GM12864 (cell line): Measurements from ENCODE around the gene NFAM1.

Experiments used
- DNase-seq: peaks from one replicate; pipeline ENCODE4 v3.0.0-alpha.2; 2011; ENCODE audit warnings: low read depth
- H3K4me3 ChIP-seq: 2 replicates; pipeline ENCODE4 v1.5.1; 2011; ENCODE audit warnings: mild to moderate bottlenecking, low read depth, low read length, control low read depth
- TF ChIP-seq, protein P1 (sequence below): IDR thresholded peaks from 2 replicates; pipeline ENCODE4 v1.5.1; 2011; ENCODE audit warnings: low read depth, mild to moderate bottlenecking, moderate library complexity, low read length, control low read depth, inconsistent platforms; ENCODE audit errors: missing control alignments

Gene NFAM1

DNA sequence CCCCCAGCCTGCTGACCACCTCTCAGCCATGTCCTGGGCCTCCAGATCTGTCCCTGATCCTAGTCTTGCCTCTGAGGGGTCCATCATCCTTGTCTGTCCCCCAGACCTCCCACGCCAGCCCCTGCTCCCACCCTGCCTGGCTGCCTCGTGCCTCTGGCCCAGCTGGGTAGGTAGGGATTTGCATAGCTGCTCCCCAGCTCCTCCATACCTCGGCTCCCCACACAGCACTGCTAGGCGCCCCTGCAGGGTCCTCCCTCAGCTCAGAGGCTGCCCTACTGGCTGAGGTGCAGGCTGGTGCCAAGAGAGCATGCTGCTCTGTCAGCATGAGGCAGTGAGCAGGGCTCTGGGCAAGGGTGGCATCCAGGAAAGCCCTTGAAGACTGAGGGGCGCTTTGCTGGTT is 47.7 kb downstream of the NFAM1 start:
- no peak overlapping the region for H3K4me3 ChIP-seq
- TF ChIP-seq, protein P1, sequence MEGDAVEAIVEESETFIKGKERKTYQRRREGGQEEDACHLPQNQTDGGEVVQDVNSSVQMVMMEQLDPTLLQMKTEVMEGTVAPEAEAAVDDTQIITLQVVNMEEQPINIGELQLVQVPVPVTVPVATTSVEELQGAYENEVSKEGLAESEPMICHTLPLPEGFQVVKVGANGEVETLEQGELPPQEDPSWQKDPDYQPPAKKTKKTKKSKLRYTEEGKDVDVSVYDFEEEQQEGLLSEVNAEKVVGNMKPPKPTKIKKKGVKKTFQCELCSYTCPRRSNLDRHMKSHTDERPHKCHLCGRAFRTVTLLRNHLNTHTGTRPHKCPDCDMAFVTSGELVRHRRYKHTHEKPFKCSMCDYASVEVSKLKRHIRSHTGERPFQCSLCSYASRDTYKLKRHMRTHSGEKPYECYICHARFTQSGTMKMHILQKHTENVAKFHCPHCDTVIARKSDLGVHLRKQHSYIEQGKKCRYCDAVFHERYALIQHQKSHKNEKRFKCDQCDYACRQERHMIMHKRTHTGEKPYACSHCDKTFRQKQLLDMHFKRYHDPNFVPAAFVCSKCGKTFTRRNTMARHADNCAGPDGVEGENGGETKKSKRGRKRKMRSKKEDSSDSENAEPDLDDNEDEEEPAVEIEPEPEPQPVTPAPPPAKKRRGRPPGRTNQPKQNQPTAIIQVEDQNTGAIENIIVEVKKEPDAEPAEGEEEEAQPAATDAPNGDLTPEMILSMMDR = no peak
- no peak for DNase-seq

DNA sequence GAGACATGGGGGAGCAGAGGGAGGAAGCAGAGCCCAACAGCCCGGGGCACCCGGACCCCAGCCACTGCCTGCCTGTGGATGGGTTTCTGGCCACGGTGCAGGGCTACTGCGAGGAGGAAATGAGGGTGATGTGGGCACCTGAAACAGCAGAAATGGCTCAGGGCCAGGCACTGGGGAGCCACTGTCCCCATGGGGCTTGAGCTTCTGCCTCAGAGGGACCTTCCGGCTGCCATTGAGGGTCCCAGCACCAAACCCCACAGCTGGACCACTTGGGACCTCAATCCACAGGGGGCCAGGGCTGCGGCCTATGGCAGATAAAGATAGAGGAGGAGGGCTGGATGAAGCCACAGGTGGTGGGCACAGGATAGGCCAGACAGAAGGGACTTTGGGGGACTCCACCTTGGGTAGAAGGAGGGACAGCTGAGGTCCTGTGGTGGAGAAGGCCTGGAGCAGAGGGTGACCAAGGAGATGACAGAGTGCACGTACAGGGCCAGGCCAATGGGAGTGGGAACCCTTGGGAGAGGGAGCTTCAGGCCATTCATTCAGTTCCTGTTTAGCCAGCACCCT is 48.3 kb downstream of the NFAM1 start:
- no peak overlapping the region for H3K4me3 ChIP-seq
- DNase-seq = no peak
- TF ChIP-seq, protein P1 = no peak

DNA sequence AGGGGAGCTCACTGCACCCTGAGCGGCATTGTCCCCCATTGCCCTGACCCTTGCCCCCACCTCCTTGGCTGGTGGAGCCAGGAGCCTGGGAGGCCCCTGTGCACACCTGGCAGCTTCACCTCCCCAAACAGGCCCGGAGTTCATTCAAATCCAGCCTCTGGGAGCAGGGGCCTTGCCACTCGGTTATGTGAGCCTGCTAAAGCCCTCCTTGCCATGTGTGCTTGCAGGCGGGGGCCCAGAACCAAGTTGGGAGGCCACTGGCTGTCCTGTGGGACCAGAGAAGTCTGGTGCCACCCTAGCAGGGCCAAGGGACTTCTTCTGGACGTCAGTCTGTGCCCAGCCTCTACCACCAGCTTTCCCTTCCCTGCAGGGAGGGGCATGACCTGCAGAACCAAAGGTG is 48.9 kb downstream of the NFAM1 start:
- no peak for DNase-seq
- TF ChIP-seq, protein P1 = no peak
- no peak overlapping the region for H3K4me3 ChIP-seq

- TF ChIP-seq, protein P1 = no peak
- DNase-seq = no peak
- H3K4me3 ChIP-seq = no peak overlapping the region
These were observed 51.2 kb downstream of the NFAM1 start for GRCh38 chr22:42380769-42381551.

- DNase-seq = no peak
- TF ChIP-seq, protein P1 = no peak
- H3K4me3 ChIP-seq = no peak overlapping the region
These were observed 52.2 kb downstream of the NFAM1 start for GRCh38 chr22:42379966-42380537.

DNA sequence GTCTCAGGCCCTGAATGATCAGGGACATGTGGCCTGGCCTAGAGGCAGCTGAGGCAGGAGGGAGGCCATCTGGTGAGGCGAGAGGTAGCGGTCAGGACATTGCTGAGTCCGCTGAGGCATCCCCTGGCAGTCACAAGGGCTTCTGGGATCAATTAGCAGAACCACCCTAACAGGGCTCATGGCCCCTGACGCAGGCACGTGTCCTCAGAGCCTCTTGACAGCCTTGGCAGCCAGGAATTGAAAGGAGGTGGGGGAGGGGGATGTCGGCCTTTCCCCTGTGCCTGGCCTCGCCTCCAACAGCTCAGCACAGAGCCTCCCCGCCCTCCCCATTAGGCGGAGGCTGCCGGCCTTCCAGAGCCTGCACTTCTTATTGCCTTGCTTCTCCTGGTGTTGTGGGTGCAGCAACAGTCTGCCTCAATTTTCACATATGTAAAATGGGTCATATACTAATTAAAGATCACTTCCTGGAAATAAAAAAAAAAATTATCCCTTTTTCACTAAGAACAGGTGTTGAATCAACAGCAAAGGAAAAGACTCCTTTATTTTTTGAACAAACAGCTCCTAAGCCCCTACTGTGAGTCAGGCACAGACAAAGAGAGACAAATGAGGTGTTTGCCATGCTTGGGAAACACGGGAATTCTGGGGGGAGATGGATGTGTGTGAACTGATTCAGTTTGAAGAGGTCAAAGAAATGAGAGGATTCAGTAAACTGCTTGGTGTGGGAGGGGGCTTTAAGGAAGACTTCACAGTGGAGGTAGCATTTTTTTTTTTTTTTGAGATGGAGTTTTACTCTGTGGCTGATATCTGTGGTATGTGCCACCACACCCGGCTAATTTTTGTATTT is 55.3 kb downstream of the NFAM1 start:
- DNase-seq = no peak
- no peak overlapping the region for H3K4me3 ChIP-seq
- TF ChIP-seq, protein P1 = no peak
